B cell (primary cell): ENCODE results near the gene GID4. TPM values are rescaled to one million over a fixed set of nuclear protein-coding genes. Genes with fewer than 3 reads are reported as not detected.

ENCODE experiments used
- ATAC-seq: fragments of 200-7000 bp; cut with Tn5 transposase; one replicate; pipeline ENCODE4 v1.10.0; 2021; ENCODE audit warnings: low read depth, mild to moderate bottlenecking, moderate number of reproducible peaks, moderate library complexity
- CTCF ChIA-PET: fragments of 350-600 bp; sonication (Branson Sonifier 250); formaldehyde crosslinking; loops from one replicate; lab custom pipeline; 2021; ENCODE audit warnings: antibody characterized with exemption, inconsistent platforms; lab: Charles Lee
- POLR2A ChIA-PET: fragments of 350-600 bp; sonication (Branson Sonifier 250); formaldehyde crosslinking; loops from one replicate; lab custom pipeline; 2021; ENCODE audit warnings: antibody characterized with exemption; lab: Charles Lee
- DNase-seq: peaks from one replicate; pipeline ENCODE4 v3.0.0; 2013
- H2AFZ ChIP-seq: 2 replicates; pipeline ENCODE4 v1.6.1; 2012; ENCODE audit warnings: mild to moderate bottlenecking, low read depth, low read length; ENCODE audit not compliant: insufficient read depth, poor library complexity, severe bottlenecking
- H3K27ac ChIP-seq, 2 donors: 1 replicate in 1 of 2; 2 replicates in 1 of 2; pipeline ENCODE4 v1.5.1; 2012 to 2013; ENCODE audit warnings: low read length in 2 of 2, mild to moderate bottlenecking in 2 of 2, moderate library complexity in 1 of 2
- H3K27me3 ChIP-seq, 4 experiments: fragments of 200-600 bp in 1 of 4; sonication (generic) in 1 of 4; replicated peaks in 1 of 4; 1 replicate in 2 of 4; 2 replicates in 2 of 4; pipeline versions ENCODE4 v1.6.1 to v1.7.0; 2013 to 2016; ENCODE audit warnings: low read length in 3 of 4, mild to moderate bottlenecking in 2 of 4, mixed read lengths in 1 of 4, moderate library complexity in 1 of 4; ENCODE audit not compliant: insufficient read depth in 4 of 4, control insufficient read depth in 3 of 4; ENCODE audit errors: control extremely low read depth in 1 of 4
- H3K36me3 ChIP-seq, 2 experiments: replicated peaks in 1 of 2; 1 replicate in 1 of 2; 2 replicates in 1 of 2; pipeline versions ENCODE4 v1.6.1 to v1.7.1; 2013; ENCODE audit warnings: low read length in 1 of 2; ENCODE audit not compliant: insufficient read depth in 2 of 2, control insufficient read depth in 1 of 2; ENCODE audit errors: control extremely low read depth in 1 of 2, extremely low read depth in 1 of 2
- H3K4me1 ChIP-seq, 2 donors: fragments of 200-600 bp in 1 of 2; sonication (generic) in 1 of 2; 1 replicate in 1 of 2; 2 replicates in 1 of 2; pipeline versions ENCODE4 v1.5.1 to v1.6.1; 2013 to 2017; ENCODE audit warnings: low read length in 2 of 2; ENCODE audit not compliant: control insufficient read depth in 2 of 2, insufficient read depth in 2 of 2
- H3K4me2 ChIP-seq: replicated peaks from 2 replicates; pipeline ENCODE3; 2012; ENCODE audit warnings: mild to moderate bottlenecking, low read depth, low read length; ENCODE audit not compliant: poor library complexity, severe bottlenecking
- H3K4me3 ChIP-seq, 5 experiments: fragments of 200-600 bp in 1 of 5; sonication (generic) in 1 of 5; 1 replicate in 3 of 5; 2 replicates in 2 of 5; pipeline versions ENCODE4 v1.5.1 to v1.7.0; 2011 to 2016; ENCODE audit warnings: low read length in 4 of 5, mild to moderate bottlenecking in 4 of 5, low read depth in 2 of 5, control low read depth in 1 of 5, moderate library complexity in 1 of 5; ENCODE audit not compliant: insufficient read depth in 1 of 5; ENCODE audit errors: control extremely low read depth in 1 of 5, extremely low read depth in 1 of 5
- H3K79me2 ChIP-seq: fragments of 200-600 bp; sonication (generic); one replicate; pipeline ENCODE4 v1.6.0; 2016; ENCODE audit warnings: low read length; ENCODE audit not compliant: control insufficient read depth, insufficient read depth
- H3K9ac ChIP-seq: fragments of 200-600 bp; sonication (generic); 2 replicates; pipeline ENCODE4 v1.6.1; 2017; ENCODE audit warnings: mild to moderate bottlenecking, low read length, moderate library complexity
- H3K9me3 ChIP-seq, 3 donors: one replicate each; pipeline versions ENCODE4 v1.6.1 to v1.7.1; 2013; ENCODE audit warnings: low read length in 2 of 3; ENCODE audit not compliant: control insufficient read depth in 2 of 3, insufficient read depth in 1 of 3; ENCODE audit errors: control extremely low read depth in 1 of 3
- H4K20me1 ChIP-seq: 2 replicates; pipeline ENCODE4 v1.6.0; 2012; ENCODE audit warnings: mild to moderate bottlenecking, low read length; ENCODE audit not compliant: insufficient read depth, control insufficient read depth, poor library complexity, severe bottlenecking
- H3K27ac Mint-ChIP-seq: one replicate; pipeline ENCODE4 v1.8.0; 2021; ENCODE audit warnings: mixed read lengths
- H3K27me3 Mint-ChIP-seq: one replicate; pipeline ENCODE4 v1.8.0; 2021; ENCODE audit warnings: mixed read lengths
- H3K4me1 Mint-ChIP-seq: one replicate; pipeline ENCODE4 v1.8.0; 2021; ENCODE audit warnings: mixed read lengths
- H3K4me3 Mint-ChIP-seq: one replicate; pipeline ENCODE4 v1.8.0; 2021; ENCODE audit warnings: mixed read lengths
- H3K9me3 Mint-ChIP-seq: one replicate; pipeline ENCODE4 v1.8.0; 2022; ENCODE audit warnings: mixed read lengths; ENCODE audit not compliant: insufficient read depth
- CTCF ChIP-seq: fragments of 200-600 bp; IDR thresholded peaks from one replicate; pipeline ENCODE4 v1.8.0; 2022; ENCODE audit warnings: antibody characterized with exemption, mild to moderate bottlenecking
- EZH2 ChIP-seq: IDR thresholded peaks from 2 replicates; pipeline ENCODE4 v1.6.1; 2012; ENCODE audit warnings: borderline replicate concordance, low read depth, mild to moderate bottlenecking, moderate library complexity, low read length; ENCODE audit not compliant: insufficient read depth, poor library complexity, severe bottlenecking
- WGBS: methylation state at CpG from one replicate; pipeline ENCODE4 v1.1.5; 2013; ENCODE audit warnings: missing lambda C conversion rate; ENCODE audit not compliant: insufficient coverage; 5-methylcytosine and 5-hydroxymethylcytosine counted together
- intact Hi-C: fragments of 100-400 bp; cut with micrococcal nuclease; formaldehyde crosslinking; loops from one replicate; pipeline ENCODE4 v1.10.0; 2022
- polyA plus RNA-seq: library from polyadenylated mRNA; depleted of rRNA; stranded (reverse); fragments of >200 nt; gene quantifications from 2 replicates; pipeline ENCODE4 v1.2.3, GENCODE V29; 2012
- total RNA-seq, 2 donors: library from RNA; stranded (reverse); fragments of 120-200 nt in 1 of 2; gene quantifications; 1 replicate in 1 of 2; 2 replicates in 1 of 2; pipeline versions ENCODE4 v1.2.3 to v1.2.4, GENCODE V29; 2013 to 2022

GID4 gene
- total and polyA plus RNA-seq, 2 donors (not counting 1 experiment from before 2014, with no cell fraction given): 5.6 to 11.8 TPM

- 84% methylated on average over 8 of the region's 8 CpGs for WGBS
- Histone ChIP-seq H4K20me1 (no peaks in the 10 kb centered on the region), H3K27ac (no peak overlapping the region), H3K4me2 (no peak overlapping the region), H3K79me2 (no peaks in the 10 kb centered on the region), H3K4me1 (no peaks in the 10 kb centered on the region), H2AFZ (no peak overlapping the region), H3K4me3 (no peak overlapping the region), H3K9ac (no peak overlapping the region), H3K27me3 (no peaks in the 10 kb centered on the region), H3K9me3 (no peaks in the 10 kb centered on the region), H3K36me3 (peaks cover 0 to 57% of the 10 kb centered on the region in 2 experiments)
- Mint-ChIP-seq H3K27ac (no peak overlapping the region), H3K4me1 (no peaks in the 10 kb centered on the region), H3K4me3 (no peak overlapping the region), H3K9me3 (no peaks in the 10 kb centered on the region), H3K27me3 (no peaks in the 10 kb centered on the region)
- CTCF ChIA-PET: no interaction called here
- intact Hi-C loops: no loop called here
- DNase-seq (no peak), ATAC-seq (no peak)
- TF ChIP-seq EZH2: no peak
- no peak for TF ChIP-seq CTCF
- POLR2A ChIA-PET: no interaction called here
Observed at GRCh38 chr17:18009609-18010420, 29.4 kb upstream of the GID4 start.

DNA sequence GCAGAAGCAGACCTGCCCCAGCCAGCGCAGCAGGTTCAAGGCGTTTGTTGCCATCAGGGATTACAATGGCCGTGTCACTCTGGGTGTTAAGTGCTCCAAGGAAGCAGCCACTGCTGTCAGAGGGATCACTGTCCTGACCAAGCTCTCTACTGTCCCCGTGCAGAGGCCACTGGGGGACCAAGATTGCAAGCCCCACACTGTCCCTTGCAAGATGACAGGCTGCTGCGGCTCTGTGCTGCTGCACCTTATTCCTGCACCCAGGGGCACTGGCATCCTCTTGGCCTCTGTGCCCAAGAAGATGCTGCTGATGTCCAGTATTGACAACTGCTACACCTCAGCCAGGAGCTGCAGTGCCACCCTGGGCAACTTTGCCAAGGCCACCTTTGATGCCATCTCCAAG is 27.9 kb upstream of the GID4 start:
- WGBS: 99% methylated on average over 5 of the region's 5 CpGs
- Histone ChIP-seq H3K36me3 (peaks cover 5 to 65% of the 10 kb centered on the region in 2 experiments), H3K9me3 (no peaks in the 10 kb centered on the region), H4K20me1 (no peaks in the 10 kb centered on the region), H2AFZ (no peak overlapping the region), H3K9ac (no peak overlapping the region), H3K4me3 (no peak overlapping the region), H3K79me2 (no peaks in the 10 kb centered on the region), H3K27ac (no peak overlapping the region), H3K27me3 (no peaks in the 10 kb centered on the region), H3K4me2 (no peak overlapping the region), H3K4me1 (no peaks in the 10 kb centered on the region)
- DNase-seq (no peak), ATAC-seq (no peak)
- Mint-ChIP-seq H3K4me3 (no peak overlapping the region), H3K27me3 (no peaks in the 10 kb centered on the region), H3K27ac (no peak overlapping the region), H3K4me1 (no peaks in the 10 kb centered on the region), H3K9me3 (no peaks in the 10 kb centered on the region)
- intact Hi-C loops: no loop called here
- no peak for TF ChIP-seq CTCF
- no peak for TF ChIP-seq EZH2
- ChIA-PET CTCF (no interaction called here), POLR2A (no interaction called here)
